Measurements from ENCODE around the gene KRTAP10-1. TPM values are rescaled to one million over a fixed set of nuclear protein-coding genes. Genes with fewer than 3 reads are reported as not detected.

The KRTAP10-1 gene
- total and polyA plus RNA-seq, 2 of the 13 experiments (the other 11 are each of a cell fraction or from before 2014, with no cell fraction given) = not detected

DNA sequence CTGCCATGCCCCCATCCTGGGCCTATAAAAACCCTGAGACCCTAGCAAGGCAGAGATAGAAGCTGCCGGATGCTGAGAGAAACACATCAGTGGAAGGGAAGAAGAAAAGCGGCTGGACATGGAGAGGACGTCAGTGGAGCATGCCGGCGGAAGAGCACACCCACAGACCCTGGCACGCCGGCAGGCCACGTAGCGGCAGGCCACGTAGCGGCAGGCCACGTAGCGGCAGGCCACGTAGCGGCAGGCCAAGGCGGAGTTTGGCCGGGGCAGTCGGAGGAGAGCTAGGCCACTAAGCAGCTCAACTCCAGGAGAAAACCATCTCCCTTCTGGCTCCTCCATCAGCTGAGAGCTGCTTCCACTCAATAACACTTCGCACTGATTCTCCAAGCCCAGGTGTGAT, 49.6 kb downstream of the KRTAP10-1 start (continued):
- TF ChIP-seq, protein P1, sequence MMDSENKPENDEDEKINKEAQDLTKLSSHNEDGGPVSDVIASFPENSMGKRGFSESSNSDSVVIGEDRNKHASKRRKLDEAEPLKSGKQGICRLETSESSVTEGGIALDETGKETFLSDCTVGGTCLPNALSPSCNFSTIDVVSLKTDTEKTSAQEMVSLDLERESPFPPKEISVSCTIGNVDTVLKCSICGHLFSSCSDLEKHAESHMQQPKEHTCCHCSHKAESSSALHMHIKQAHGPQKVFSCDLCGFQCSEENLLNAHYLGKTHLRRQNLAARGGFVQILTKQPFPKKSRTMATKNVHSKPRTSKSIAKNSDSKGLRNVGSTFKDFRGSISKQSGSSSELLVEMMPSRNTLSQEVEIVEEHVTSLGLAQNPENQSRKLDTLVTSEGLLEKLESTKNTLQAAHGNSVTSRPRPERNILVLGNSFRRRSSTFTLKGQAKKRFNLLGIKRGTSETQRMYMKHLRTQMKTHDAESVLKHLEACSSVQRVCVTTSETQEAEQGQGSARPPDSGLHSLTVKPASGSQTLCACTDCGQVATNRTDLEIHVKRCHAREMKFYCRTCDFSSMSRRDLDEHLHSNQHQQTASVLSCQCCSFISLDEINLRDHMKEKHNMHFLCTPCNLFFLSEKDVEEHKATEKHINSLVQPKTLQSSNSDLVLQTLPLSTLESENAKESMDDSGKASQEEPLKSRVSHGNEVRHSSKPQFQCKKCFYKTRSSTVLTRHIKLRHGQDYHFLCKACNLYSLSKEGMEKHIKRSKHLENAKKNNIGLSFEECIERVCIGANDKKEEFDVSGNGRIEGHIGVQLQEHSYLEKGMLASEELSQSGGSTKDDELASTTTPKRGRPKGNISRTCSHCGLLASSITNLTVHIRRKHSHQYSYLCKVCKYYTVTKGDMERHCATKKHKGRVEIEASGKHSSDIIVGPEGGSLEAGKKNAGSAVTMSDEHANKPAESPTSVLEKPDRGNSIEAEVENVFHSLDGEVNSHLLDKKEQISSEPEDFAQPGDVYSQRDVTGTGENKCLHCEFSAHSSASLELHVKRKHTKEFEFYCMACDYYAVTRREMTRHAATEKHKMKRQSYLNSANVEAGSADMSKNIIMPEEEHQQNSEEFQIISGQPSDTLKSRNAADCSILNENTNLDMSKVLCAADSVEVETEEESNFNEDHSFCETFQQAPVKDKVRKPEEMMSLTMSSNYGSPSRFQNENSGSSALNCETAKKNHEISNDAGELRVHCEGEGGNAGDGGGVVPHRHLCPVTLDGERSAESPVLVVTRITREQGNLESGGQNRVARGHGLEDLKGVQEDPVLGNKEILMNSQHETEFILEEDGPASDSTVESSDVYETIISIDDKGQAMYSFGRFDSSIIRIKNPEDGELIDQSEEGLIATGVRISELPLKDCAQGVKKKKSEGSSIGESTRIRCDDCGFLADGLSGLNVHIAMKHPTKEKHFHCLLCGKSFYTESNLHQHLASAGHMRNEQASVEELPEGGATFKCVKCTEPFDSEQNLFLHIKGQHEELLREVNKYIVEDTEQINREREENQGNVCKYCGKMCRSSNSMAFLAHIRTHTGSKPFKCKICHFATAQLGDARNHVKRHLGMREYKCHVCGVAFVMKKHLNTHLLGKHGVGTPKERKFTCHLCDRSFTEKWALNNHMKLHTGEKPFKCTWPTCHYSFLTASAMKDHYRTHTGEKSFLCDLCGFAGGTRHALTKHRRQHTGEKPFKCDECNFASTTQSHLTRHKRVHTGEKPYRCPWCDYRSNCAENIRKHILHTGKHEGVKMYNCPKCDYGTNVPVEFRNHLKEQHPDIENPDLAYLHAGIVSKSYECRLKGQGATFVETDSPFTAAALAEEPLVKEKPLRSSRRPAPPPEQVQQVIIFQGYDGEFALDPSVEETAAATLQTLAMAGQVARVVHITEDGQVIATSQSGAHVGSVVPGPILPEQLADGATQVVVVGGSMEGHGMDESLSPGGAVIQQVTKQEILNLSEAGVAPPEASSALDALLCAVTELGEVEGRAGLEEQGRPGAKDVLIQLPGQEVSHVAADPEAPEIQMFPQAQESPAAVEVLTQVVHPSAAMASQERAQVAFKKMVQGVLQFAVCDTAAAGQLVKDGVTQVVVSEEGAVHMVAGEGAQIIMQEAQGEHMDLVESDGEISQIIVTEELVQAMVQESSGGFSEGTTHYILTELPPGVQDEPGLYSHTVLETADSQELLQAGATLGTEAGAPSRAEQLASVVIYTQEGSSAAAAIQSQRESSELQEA (CRISPR knock-in tag; IDR thresholded peaks at IDR 0.05; ENCODE audit: not compliant biosample characterization) = no peak
- TF ChIP-seq HOXA7 (CRISPR knock-in tag; IDR thresholded peaks at IDR 0.05) (no peak), ZNF687 (CRISPR knock-in tag; IDR thresholded peaks at IDR 0.05) (peak; percentile 39; the same call in 1 of the 2 replicates), NR2F2 (IDR thresholded peaks at IDR 0.05; ENCODE audit: borderline replicate concordance, low read depth) (no peak), RBFOX2 (IDR thresholded peaks at IDR 0.05; ENCODE audit: low read depth, low read length) (peak; percentile 81), HOXD1 (CRISPR knock-in tag; IDR thresholded peaks at IDR 0.05) (no peak), SP5 (CRISPR knock-in tag; IDR thresholded peaks at IDR 0.05; ENCODE audit: borderline replicate concordance, low read depth) (no peak)
- TF ChIP-seq, protein P2, sequence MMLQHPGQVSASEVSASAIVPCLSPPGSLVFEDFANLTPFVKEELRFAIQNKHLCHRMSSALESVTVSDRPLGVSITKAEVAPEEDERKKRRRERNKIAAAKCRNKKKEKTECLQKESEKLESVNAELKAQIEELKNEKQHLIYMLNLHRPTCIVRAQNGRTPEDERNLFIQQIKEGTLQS (CRISPR knock-in tag; IDR thresholded peaks at IDR 0.05) = no peak
- TF ChIP-seq, protein P3, sequence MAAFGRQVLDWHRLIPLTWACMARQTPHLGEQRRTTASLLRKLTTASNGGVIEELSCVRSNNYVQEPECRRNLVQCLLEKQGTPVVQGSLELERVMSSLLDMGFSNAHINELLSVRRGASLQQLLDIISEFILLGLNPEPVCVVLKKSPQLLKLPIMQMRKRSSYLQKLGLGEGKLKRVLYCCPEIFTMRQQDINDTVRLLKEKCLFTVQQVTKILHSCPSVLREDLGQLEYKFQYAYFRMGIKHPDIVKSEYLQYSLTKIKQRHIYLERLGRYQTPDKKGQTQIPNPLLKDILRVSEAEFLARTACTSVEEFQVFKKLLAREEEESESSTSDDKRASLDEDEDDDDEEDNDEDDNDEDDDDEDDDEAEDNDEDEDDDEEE (CRISPR knock-in tag; IDR thresholded peaks at IDR 0.05) = no peak

Measured in HepG2 (cell line).